Vagina (tissue), 2 donors: ENCODE results near the gene C1orf21. TPM values are rescaled to one million over a fixed set of nuclear protein-coding genes. Genes with fewer than 3 reads are reported as not detected.

Source experiments
- DNase-seq, 2 donors: peaks; one replicate each; pipeline ENCODE4 v3.0.0-alpha.2; 2017; ENCODE audit errors: extremely low spot score in 2 of 2
- H3K27ac ChIP-seq: fragments of 200-600 bp; sonication (generic); one replicate; pipeline ENCODE4 v1.5.1; 2019
- H3K27me3 ChIP-seq: fragments of 200-600 bp; sonication (generic); one replicate; pipeline ENCODE4 v1.5.1; 2019
- H3K36me3 ChIP-seq, 2 donors: fragments of 200-600 bp; sonication (generic); one replicate each; pipeline ENCODE4 v1.5.1; 2017 to 2019
- H3K4me1 ChIP-seq: fragments of 200-600 bp; sonication (generic); one replicate; pipeline ENCODE4 v1.5.1; 2019
- H3K4me3 ChIP-seq, 2 donors: fragments of 200-600 bp; sonication (generic); 1 replicate in 1 of 2; 2 replicates in 1 of 2; pipeline ENCODE4 v1.5.1; 2016 to 2019
- H3K9me3 ChIP-seq: fragments of 200-600 bp; sonication (generic); one replicate; pipeline ENCODE4 v1.5.1; 2019
- POLR2A ChIP-seq, 2 donors: fragments of 450-650 bp; IDR thresholded peaks; one replicate each; pipeline ENCODE4 v1.6.1; 2017; ENCODE audit warnings: antibody characterized with exemption in 2 of 2, mild to moderate bottlenecking in 2 of 2, moderate library complexity in 2 of 2
- POLR2AphosphoS5 ChIP-seq, 2 donors: sonication (generic); formaldehyde crosslinking; IDR thresholded peaks; one replicate each; pipeline ENCODE4 v1.9.0; 2017; ENCODE audit warnings: antibody characterized with exemption in 2 of 2, mild to moderate bottlenecking in 2 of 2, low read depth in 1 of 2; ENCODE audit not compliant: insufficient read depth in 1 of 2
- intact Hi-C: fragments of 100-400 bp; cut with DNase I; formaldehyde crosslinking; loops from one replicate; pipeline ENCODE4 v1.15.1; 2023
- total RNA-seq: library from RNA; depleted of rRNA; stranded (reverse); fragments of >200 nt; gene quantifications from one replicate; pipeline ENCODE4 v1.2.3, GENCODE V29; 2016
- TF ChIP-seq, protein P1 (sequence below), 3 experiments: fragments of 450-650 bp in 2 of 3; fragments of 200-600 bp in 1 of 3; sonication (generic) in 1 of 3; IDR thresholded peaks; one replicate each; pipeline ENCODE4 v1.5.1; 2017 to 2019; ENCODE audit warnings: antibody characterized with exemption in 3 of 3, mild to moderate bottlenecking in 2 of 3, moderate library complexity in 2 of 3

The C1orf21 gene
- total RNA-seq, 1 donor from 2014 or later: 24.1 TPM

DNA sequence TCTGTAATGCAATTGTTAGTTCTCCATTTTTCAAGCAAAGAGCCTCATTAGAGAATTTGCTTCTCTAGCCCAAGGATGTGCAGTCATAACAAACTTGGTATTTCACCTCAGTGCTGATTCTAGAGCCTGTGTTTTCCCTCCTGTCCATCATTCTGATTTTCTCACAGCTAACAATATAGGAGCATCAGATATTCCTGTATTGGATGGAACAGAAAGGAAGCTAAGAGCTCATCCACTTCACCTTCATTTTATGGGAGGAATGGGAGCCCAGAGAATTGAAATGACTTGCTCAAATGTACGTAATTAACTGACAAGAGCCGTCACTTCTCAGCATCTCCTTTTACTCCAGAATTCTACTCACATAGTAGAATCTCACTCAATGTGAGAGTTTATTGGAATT, 271.2 kb downstream of the C1orf21 start:
- H3K4me1 ChIP-seq: no peaks in the 10 kb centered on the region
- TF ChIP-seq, protein P1, sequence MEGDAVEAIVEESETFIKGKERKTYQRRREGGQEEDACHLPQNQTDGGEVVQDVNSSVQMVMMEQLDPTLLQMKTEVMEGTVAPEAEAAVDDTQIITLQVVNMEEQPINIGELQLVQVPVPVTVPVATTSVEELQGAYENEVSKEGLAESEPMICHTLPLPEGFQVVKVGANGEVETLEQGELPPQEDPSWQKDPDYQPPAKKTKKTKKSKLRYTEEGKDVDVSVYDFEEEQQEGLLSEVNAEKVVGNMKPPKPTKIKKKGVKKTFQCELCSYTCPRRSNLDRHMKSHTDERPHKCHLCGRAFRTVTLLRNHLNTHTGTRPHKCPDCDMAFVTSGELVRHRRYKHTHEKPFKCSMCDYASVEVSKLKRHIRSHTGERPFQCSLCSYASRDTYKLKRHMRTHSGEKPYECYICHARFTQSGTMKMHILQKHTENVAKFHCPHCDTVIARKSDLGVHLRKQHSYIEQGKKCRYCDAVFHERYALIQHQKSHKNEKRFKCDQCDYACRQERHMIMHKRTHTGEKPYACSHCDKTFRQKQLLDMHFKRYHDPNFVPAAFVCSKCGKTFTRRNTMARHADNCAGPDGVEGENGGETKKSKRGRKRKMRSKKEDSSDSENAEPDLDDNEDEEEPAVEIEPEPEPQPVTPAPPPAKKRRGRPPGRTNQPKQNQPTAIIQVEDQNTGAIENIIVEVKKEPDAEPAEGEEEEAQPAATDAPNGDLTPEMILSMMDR (IDR thresholded peaks at IDR 0.05): no peak
- TF ChIP-seq POLR2AphosphoS5 (IDR thresholded peaks at IDR 0.05; ENCODE audit: insufficient read depth in 1 of 2, low read depth in 1 of 2) (no peak), POLR2A (IDR thresholded peaks at IDR 0.05) (no peak)
- no peaks in the 10 kb centered on the region for H3K27me3 ChIP-seq
- H3K36me3 ChIP-seq: no peaks in the 10 kb centered on the region
- H3K27ac ChIP-seq: no peak overlapping the region
- intact Hi-C loops: no loop called here
- no peak for DNase-seq
- H3K9me3 ChIP-seq: no peaks in the 10 kb centered on the region
- no peak overlapping the region for H3K4me3 ChIP-seq

DNA sequence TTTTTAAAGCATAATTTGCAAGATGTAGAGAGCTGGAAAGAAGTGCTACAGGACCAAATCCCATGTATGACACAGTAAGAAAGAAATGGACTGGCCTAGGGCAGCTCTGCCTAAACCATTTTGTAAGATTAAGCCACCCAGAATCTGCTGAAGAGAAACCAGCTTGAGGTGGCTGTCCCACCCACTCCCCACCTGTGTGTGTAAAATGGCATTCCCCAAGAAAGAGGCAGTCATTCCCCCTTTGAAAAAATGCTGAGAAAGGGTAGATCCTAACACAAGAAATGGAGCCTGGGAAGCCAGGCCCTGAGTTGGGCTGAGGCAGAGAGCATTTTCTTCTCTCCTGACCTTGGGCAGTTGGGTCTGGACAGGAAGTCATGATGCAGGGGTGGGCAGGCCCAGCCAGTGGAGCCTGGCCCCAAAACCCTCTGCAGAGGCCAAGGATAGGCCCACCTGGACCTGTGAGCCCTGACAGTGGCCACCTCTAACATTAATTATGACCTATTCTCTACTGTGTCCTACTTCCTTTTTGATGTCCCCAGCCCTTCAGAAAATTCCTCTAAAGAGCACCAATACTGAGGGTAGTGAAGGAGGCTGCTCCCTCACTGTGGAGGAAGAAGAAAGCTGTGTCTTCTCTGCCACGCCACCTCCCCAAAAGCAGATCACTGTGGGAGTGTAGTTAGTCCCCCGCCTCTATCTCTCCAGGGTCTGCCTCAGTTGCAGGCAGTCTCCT, 273.8 kb downstream of the C1orf21 start:
- H3K27me3 ChIP-seq: no peaks in the 10 kb centered on the region
- no peak overlapping the region for H3K27ac ChIP-seq
- no peaks in the 10 kb centered on the region for H3K9me3 ChIP-seq
- H3K4me3 ChIP-seq: no peak overlapping the region
- no peaks in the 10 kb centered on the region for H3K36me3 ChIP-seq
- peaks cover 6% of the 10 kb centered on the region for H3K4me1 ChIP-seq
- no peak for DNase-seq
- TF ChIP-seq POLR2A (IDR thresholded peaks at IDR 0.05): no peak
- TF ChIP-seq POLR2AphosphoS5 (IDR thresholded peaks at IDR 0.05; ENCODE audit: insufficient read depth in 1 of 2, low read depth in 1 of 2): no peak
- intact Hi-C loops: loop anchor here (10.0 kb wide), 3 partner anchors 96 to 586 kb away; no protein-coding TSS in a partner anchor

- Histone ChIP-seq H3K9me3 (no peaks in the 10 kb centered on the region), H3K4me3 (no peak overlapping the region), H3K36me3 (no peaks in the 10 kb centered on the region), H3K4me1 (peaks cover 6% of the 10 kb centered on the region), H3K27me3 (no peaks in the 10 kb centered on the region), H3K27ac (no peak overlapping the region)
- TF ChIP-seq POLR2A (IDR thresholded peaks at IDR 0.05): no peak
- no peak for TF ChIP-seq POLR2AphosphoS5 (IDR thresholded peaks at IDR 0.05; ENCODE audit: insufficient read depth in 1 of 2, low read depth in 1 of 2)
- TF ChIP-seq, protein P1 (IDR thresholded peaks at IDR 0.05): no peak
- intact Hi-C loops: loop anchor here (10.0 kb wide), 3 partner anchors 97 to 587 kb away; no protein-coding TSS in a partner anchor
- no peak for DNase-seq
Measured at GRCh38 chr1:184661801-184662200, 275.0 kb downstream of the C1orf21 start.

DNA sequence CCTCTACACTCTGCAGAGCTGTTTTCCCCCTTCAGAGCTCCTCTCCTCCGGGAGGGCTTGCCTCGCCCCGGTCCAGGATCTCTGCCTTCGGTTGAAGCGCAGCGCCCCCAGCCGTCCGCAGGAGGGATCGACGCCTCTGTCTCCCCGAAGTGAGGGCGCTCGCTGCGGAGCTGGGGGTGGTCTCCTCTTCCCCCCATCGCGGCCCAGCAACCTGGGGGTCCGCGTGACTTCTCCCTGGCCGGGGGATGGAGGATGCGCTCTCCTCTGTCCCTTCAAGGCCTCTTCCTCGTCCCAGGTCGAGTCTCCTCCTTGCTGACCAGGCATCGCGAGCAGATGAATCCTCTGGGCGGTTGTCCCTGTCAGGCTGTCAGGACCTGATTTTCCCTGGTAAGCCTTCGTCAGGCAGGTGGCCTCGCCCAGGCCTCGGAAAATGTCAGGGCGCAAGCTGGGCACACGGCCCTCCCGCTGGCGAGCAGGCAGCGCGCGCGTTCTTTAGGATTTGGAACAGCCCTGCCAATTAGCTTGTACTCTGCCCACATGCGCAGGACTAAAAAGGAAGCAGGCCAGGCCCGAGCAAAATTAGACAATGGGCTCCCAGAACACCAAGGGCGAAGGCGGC, 277.3 kb downstream of the C1orf21 start:
- intact Hi-C loops: loop anchor here (10.0 kb wide), 3 partner anchors 99 to 589 kb away; no protein-coding TSS in a partner anchor
- Histone ChIP-seq H3K27me3 (no peaks in the 10 kb centered on the region), H3K9me3 (no peaks in the 10 kb centered on the region), H3K27ac (no peak overlapping the region), H3K4me1 (peaks cover 6% of the 10 kb centered on the region), H3K36me3 (no peaks in the 10 kb centered on the region), H3K4me3 (peak overlapping the region; percentile 25 to 27)
- no peak for DNase-seq
- TF ChIP-seq POLR2A (IDR thresholded peaks at IDR 0.05) (no peak), POLR2AphosphoS5 (IDR thresholded peaks at IDR 0.05; ENCODE audit: insufficient read depth in 1 of 2, low read depth in 1 of 2) (peak in 1 of 2 donors; percentile 58)
- TF ChIP-seq, protein P1 (IDR thresholded peaks at IDR 0.05): peak; percentile 52 to 96 (median 93)

DNA sequence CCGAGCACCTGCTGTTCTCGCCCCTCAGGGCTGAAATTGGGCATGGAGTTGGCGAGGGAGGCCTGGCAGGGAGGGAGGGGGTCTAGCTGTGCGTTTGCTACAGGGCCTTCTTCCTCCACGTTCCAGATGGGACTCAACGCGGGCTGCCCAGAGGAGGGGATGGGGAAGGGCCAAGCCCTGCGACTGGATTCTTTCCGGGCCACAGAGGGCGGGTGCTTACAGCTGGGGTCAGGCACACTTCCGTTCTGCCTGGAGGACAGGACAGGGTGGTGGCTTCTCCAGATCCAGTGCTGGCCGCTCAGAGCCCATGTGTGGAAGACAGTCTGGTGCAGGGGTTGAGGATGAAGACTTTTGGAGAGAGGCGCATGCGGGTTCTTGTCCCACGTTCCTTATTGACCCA, 277.8 kb downstream of the C1orf21 start:
- H3K9me3 ChIP-seq: no peaks in the 10 kb centered on the region
- no peak for DNase-seq
- H3K4me1 ChIP-seq: peaks cover 6% of the 10 kb centered on the region
- TF ChIP-seq, protein P1 (IDR thresholded peaks at IDR 0.05): no peak
- no peak for TF ChIP-seq POLR2AphosphoS5 (IDR thresholded peaks at IDR 0.05; ENCODE audit: insufficient read depth in 1 of 2, low read depth in 1 of 2)
- no peak for TF ChIP-seq POLR2A (IDR thresholded peaks at IDR 0.05)
- H3K27me3 ChIP-seq: no peaks in the 10 kb centered on the region
- no peak overlapping the region for H3K27ac ChIP-seq
- intact Hi-C loops: loop anchor here (5.0 to 10.0 kb wide), 4 partner anchors 100 to 590 kb away; no protein-coding TSS in a partner anchor
- H3K4me3 ChIP-seq: peak overlapping the region in 1 of 2 donors; percentile 27
- no peaks in the 10 kb centered on the region for H3K36me3 ChIP-seq
